HG02852 (cell line): ENCODE measurements around the gene TEX55.
"Not testable (repeated sequence)": the region's sequence is repeated elsewhere in the genome, so short reads cannot be mapped to it uniquely, and the experiment has no call there.

Experiments
- ATAC-seq: cut with Tn5 transposase; IDR thresholded peaks from one replicate; pipeline ENCODE4 v1.9.1; 2021; ENCODE audit warnings: mild to moderate bottlenecking, moderate library complexity; ENCODE audit not compliant: unreplicated experiment

Gene TEX55

DNA sequence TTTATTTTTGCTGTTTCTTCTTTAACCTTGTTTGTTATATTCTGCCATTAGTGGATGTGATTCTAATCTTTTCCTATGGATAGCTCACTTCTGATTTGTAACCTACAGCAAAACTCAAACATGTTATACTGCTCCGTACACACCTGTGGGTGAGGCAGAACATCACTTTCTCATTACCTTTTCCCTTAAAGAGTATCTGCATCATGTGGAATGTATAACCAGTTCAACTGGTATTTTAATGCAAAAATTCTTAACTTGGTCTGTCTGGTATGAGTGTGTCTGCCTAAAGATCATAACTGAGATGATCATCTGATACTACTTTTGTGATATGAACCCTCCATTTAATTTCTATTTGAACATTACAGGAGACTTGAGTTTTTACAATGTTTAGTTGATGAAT is 14.4 kb downstream of the TEX55 start:
- ATAC-seq, result no peak

- ATAC-seq, result no peak
These were observed 14.8 kb downstream of the TEX55 start for GRCh38 chr3:119160815-119161214.

DNA sequence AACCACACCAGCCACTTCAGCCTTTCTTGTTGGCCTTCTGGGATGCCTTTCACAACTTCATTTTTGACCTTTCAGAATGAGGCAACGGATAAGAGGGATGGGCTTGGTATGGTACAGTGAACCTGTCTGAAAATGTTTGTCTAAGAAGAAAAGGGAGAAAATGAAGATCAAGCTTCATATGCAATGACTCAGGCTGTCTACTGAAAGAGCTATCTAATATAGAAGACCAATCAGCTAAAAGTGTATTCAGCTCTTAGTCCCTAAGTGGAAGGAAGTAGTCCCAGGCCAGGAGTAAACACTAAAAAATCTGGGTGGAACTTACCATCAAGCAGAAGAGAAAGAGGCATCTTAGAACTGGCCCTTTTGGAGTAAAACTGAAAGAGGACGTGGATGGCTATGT is 15.3 kb downstream of the TEX55 start:
- ATAC-seq, result no peak

DNA sequence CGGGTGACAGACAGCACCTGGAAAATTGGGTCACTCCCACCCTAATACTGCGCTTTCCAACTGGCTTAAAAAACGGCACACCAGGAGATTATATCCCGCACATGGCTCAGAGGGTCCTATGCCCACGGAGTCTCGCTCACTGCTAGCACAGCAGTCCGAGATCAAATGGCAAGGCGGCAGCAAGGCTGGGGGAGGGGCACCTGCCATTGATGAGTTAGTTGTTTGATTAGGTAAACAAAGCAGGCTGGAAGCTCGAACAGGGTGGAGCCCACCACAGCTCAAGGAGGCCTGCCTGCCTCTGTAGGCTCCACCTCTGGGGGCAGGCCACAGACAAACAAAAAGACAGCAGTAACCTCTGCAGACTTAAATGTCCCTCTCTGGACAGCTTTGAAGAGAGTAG is 18.8 kb downstream of the TEX55 start:
- ATAC-seq, result not testable (repeated sequence)

DNA sequence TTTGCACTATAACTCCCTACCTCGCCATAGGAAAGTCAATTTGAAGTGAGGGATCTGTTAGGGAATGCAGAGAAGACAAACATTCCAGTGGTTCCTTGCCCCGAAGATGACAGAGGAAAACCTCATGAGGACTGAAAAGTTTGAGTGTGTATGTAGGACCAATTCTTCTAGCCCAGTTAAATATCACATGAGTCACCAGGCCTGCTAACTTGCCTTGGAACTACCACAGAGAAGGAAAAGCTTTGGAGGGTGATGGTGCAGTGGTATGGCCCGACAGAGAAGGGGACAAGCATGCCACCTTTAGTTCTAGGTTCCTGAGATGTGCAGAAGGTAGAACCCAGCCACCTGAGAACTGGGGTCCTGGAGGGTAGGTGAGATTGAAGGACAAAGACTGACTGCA is 24.9 kb downstream of the TEX55 start:
- ATAC-seq, result no peak

GRCh38 chr3:119173325-119173724 is 27.4 kb downstream of the TEX55 start, which contains the start of gene UPK1B:
Gene UPK1B, plus strand, starts transcription at chr3:119173598. Its CDS starts 13,144 bp downstream, at chr3:119186742.
- no peak for ATAC-seq

DNA sequence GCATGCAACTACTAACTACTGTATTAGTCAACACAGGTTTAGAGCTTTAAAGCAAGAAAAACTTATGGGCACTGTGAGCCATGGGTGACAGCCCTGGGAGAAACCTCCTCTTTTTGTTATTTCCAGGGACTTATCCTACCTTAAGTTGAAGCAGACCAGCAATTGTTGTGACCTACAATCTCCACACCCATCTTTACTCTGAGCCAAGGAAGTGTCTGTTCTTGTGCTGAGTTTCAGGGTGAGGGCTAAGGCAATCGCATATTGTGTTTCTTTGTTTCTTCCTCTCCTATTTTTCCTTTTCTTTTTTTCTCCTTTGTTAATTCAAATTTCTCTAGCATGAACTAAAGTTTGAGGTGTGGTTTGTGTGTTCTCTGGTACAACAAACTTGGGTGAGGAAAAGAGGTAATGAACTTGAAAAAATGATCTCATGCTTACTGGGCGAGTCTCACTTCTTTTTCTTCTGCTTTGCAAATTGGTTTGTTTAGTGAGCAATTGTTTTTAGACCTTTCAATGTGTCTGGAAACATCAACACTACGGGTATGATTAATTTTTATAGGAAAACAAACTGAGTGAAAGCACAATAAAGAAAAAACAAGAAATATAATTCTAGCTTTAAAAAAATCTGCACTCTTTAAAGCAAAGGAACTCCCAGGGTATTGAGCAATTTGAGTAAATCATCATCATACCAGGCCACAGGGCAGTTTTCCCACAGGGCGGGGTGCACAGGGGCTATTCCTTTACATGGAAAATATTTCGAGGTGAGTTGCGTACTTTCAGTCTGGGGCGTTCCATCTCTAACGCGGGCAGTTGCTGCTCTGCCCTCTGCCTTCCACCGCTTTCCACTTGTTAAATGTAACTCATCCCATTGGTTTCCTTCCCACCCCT is 30.1 kb downstream of the TEX55 start:
- ATAC-seq, result no peak

GRCh38 chr3:119176778-119177177 is 30.8 kb downstream of the TEX55 start:
- ATAC-seq, result no peak

- ATAC-seq, result no peak
These were observed 31.4 kb downstream of the TEX55 start for GRCh38 chr3:119177321-119177720.

DNA sequence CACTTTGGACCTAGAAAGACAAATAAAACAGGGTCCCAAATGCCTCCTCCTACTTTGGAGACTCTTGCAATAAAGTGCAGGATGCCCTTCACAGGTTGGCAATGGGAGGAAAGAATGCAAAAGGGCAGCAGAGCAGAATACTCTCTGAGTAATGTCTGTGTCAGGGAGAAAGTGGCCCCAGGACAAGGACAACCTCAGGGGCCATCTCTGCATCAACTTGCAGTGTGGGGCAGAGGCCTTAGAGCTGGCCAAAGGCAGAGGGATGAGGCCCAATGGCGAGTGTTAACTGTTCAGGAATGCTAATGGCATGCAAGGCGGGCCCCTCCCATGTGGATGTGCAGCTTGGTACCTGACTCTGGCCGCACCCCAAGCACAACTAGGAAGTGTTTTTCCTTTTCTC is 35.8 kb downstream of the TEX55 start:
- no peak for ATAC-seq

- no peak for ATAC-seq
These were observed 38.1 kb downstream of the TEX55 start for GRCh38 chr3:119184111-119184510.

DNA sequence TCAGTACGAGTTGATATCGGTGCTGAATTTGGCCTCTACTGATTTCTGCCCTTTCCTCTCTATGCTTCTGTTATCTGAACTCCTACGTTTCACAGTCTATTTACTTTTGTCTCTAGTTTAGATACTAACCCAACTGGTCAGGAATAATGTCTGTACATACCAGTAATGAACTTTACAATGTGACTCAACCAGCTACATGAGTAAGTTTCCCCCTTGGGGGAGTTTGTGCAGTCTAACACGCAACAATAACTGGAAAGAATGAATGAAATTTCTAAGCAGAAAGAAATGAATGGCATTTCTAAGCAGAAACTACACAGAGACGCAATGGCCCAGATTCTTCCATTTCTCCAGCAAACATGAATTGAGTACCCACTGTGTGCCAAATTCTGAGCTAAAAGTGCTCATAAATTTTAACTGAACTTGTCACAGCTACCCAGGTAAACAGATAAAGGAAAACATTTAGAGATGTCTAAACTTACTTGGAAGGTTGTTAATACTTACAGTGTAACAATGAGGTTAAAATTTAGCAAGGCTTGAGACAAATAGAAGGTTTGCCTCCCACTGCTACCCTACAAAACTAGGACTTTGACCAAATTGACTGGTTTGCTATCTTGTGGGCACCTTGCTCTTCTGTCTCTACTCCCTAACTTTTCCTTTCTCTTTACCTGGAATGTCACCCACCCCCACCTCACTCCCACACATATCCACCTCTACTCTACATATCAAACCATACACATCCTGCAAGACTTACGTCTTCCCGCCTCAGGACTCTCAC is 39.0 kb downstream of the TEX55 start:
- ATAC-seq, result no peak

- no peak for ATAC-seq
These were observed 41.3 kb downstream of the TEX55 start for GRCh38 chr3:119187266-119187665.

GRCh38 chr3:119191800-119192199 is 45.8 kb downstream of the TEX55 start:
- no peak for ATAC-seq

DNA sequence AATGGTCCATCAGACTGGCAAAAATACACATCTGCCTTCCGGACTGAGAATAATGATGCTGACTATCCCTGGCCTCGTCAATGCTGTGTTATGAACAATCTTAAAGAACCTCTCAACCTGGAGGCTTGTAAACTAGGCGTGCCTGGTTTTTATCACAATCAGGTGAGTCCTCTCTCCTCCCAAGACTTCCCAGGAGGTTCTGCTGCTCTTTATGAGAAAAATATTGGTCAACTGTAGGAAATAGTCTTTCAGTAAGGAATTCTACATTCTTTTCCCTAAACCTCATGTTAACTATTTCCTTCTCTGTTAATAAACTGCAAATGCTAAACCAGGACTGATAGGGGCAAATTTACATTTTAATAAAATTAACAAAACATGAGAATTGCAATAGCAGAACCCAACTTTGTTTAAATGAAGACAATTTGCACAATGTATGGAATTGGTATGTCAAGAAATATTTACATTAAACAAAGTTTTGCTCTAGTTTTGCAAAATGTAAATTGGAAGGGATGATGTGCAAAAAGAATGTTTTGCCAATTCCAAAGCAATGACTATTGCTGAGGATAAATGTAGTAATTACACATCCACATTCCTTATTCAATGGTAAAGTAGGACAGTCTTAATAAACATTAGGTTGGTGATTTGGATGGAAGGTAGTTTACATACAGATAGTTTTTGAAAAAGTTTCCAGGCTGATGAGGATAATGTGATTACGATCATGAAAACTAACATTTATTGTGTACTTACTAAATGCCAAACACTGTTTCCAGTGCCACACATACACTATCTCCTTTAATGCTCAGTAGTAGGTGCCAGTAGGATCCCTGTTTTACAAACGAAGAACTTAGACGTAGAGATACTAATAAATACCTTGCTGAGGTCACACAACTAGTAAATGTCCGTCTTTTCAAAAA is 48.5 kb downstream of the TEX55 start:
- ATAC-seq, result no peak

DNA sequence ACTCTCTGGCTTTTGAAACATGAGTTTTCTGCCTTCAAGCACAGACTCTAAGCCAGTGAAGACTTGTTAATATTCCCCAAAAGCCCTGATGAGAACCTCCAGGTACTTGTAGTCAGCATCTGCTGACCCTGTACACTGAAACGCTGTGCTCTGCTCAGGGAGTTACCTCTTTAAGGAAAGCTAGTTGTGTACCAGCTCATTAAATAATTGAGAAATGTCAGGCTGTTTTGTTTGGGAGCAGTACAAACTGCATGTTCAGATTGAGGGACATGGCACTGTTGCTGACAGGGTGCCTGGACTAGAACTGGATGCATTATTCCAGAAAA is 49.1 kb downstream of the TEX55 start:
- ATAC-seq, result no peak

DNA sequence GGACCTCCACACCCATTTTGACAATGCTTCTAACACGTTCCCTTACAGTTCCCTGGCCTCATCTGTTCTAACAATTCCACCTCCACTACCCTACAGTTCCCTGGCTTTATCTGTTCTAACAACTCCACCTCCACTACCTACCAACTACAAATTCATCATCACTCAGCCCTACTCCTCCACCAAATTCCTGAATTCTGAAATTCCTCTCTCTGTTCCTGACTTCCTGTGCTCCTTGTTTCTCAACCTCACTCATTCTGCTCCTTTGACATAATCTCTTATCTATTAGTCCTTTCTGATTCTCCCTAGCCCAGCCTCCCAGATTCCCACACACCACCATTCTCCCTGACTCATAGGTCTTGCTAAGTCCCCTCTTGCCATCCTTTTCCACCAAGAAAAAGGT is 49.9 kb downstream of the TEX55 start:
- ATAC-seq, result no peak
